Fibroblast of lung (primary cell): ENCODE results near the gene SOX12.

Source experiments
- EZH2 ChIP-seq: IDR thresholded peaks from 2 replicates; pipeline ENCODE4 v1.5.1; 2012; ENCODE audit warnings: low read length, control low read depth, mild to moderate bottlenecking; ENCODE audit errors: missing control alignments
- TF ChIP-seq, protein P1 (sequence below), 2 donors: IDR thresholded peaks in 1 of 2; conservative IDR thresholded peaks in 1 of 2; 1 replicate in 1 of 2; 2 replicates in 1 of 2; pipeline ENCODE4 v1.5.1; 2011 to 2012; ENCODE audit warnings: low read length in 2 of 2, control low read depth in 1 of 2, inconsistent platforms in 1 of 2, low read depth in 1 of 2, mild to moderate bottlenecking in 1 of 2

DNA sequence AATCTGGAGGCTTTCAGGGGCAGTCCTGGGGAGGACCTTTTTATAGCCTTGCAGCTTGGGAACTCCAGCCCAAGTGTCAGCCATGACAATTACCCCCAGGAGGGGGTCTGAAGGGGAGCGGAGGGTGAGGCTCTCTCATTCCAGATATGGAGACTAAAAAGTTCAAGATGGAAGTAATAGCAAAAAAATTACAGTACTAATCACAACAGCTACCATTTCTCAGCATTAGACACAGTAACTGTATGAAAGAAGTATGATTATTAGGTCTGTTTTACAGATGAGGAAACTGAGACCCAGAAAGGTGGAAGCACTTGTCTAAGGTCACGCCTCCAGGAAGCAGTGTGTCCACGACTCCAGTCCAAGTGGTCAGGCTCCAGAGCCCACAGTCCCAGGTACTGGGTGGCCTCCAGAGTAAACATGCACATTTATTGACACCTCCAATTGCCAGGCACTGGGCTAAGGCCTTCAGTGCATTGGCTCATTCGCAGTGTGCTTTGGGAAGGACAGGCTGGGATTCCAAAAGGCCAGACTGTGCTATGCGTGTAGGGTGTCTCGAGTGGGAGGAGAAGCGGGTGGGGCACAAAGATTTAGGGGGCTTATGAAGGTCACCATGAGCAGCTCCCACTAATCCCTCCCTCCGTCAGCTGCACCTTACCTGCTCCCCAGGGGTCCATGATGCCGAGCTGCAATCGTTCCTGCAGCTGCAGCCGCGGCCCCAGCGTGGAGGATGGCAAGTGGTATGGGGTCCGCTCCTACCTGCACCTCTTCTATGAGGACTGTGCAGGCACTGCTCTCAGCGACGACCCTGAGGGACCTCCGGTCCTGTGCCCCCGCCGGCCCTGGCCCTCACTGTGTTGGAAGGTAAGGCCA is 23.9 kb downstream of the SOX12 start:
- TF ChIP-seq, protein P1, sequence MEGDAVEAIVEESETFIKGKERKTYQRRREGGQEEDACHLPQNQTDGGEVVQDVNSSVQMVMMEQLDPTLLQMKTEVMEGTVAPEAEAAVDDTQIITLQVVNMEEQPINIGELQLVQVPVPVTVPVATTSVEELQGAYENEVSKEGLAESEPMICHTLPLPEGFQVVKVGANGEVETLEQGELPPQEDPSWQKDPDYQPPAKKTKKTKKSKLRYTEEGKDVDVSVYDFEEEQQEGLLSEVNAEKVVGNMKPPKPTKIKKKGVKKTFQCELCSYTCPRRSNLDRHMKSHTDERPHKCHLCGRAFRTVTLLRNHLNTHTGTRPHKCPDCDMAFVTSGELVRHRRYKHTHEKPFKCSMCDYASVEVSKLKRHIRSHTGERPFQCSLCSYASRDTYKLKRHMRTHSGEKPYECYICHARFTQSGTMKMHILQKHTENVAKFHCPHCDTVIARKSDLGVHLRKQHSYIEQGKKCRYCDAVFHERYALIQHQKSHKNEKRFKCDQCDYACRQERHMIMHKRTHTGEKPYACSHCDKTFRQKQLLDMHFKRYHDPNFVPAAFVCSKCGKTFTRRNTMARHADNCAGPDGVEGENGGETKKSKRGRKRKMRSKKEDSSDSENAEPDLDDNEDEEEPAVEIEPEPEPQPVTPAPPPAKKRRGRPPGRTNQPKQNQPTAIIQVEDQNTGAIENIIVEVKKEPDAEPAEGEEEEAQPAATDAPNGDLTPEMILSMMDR (conservative IDR thresholded peaks at IDR 0.05 in 1 of 2, IDR thresholded peaks at IDR 0.05 in 1 of 2; ENCODE audit: low read depth in 1 of 2, low read length in 2 of 2), result no peak
- TF ChIP-seq EZH2, result no peak
